ENCODE data around the gene FMR1.

GRCh38 chrX:147891896-147892295, 19.8 kb upstream of the FMR1 start:
- no peak for TF ChIP-seq CTCF (IDR thresholded peaks at IDR 0.05)
- no peak for TF ChIP-seq POLR2A (IDR thresholded peaks at IDR 0.05)

Measured in body of pancreas (tissue), 4 donors.